IMR-90 (cell line): Measurements from ENCODE around the gene METTL21C. TPM values are rescaled to one million over a fixed set of nuclear protein-coding genes. Genes with fewer than 3 reads are reported as not detected.

Experiments
- ATAC-seq: fragments of 200-7000 bp; cut with Tn5 transposase; 2 replicates; pipeline ENCODE4 v1.9.1; 2020; ENCODE audit warnings: low read depth, mild to moderate bottlenecking, moderate library complexity
- BruUV-seq: library from RNA; stranded (reverse); fragments of 400-500 nt; replicated peaks from 2 replicates; lab custom pipeline; 2021; lab: Mats Ljungman, UMichigan
- CTCF ChIA-PET: fragments of 300-600 bp; formaldehyde crosslinking; extraction: SDS; loops from one replicate; lab custom pipeline; 2021; ENCODE audit warnings: antibody characterized with exemption; lab: Yijun Ruan, JAX
- POLR2A ChIA-PET: fragments of 300-600 bp; sonication (Branson Sonifier 250); formaldehyde crosslinking; loops from one replicate; lab custom pipeline; 2022; ENCODE audit warnings: antibody characterized with exemption; ENCODE audit not compliant: unreplicated experiment; lab: Charles Lee
- DNase-seq: peaks from one replicate; pipeline ENCODE4 v3.0.0; 2013
- H2AFZ ChIP-seq: replicated peaks from 2 replicates; pipeline ENCODE3; 2013; ENCODE audit warnings: low read length, mild to moderate bottlenecking; ENCODE audit not compliant: poor library complexity
- H2AK5ac ChIP-seq: 2 replicates; pipeline ENCODE4 v1.6.1; 2013; ENCODE audit warnings: low read depth, low read length, inconsistent platforms
- H2AK9ac ChIP-seq: replicated peaks from 2 replicates; pipeline ENCODE3; 2013; ENCODE audit warnings: mild to moderate bottlenecking, low read depth, low read length, moderate library complexity; ENCODE audit not compliant: poor library complexity
- H2BK120ac ChIP-seq: 2 replicates; pipeline ENCODE4 v1.6.1; 2013; ENCODE audit warnings: low read depth, low read length, inconsistent platforms
- H2BK15ac ChIP-seq: 3 replicates; pipeline ENCODE4 v1.6.1; 2013; ENCODE audit warnings: low read depth, low read length, inconsistent platforms
- H2BK20ac ChIP-seq: 2 replicates; pipeline ENCODE4 v1.6.1; 2013; ENCODE audit warnings: low read depth, mild to moderate bottlenecking, inconsistent platforms, low read length, moderate library complexity
- H2BK5ac ChIP-seq: 2 replicates; pipeline ENCODE4 v1.6.1; 2013; ENCODE audit warnings: mild to moderate bottlenecking, low read depth, low read length, inconsistent platforms; ENCODE audit not compliant: poor library complexity, severe bottlenecking
- H3K14ac ChIP-seq: replicated peaks from 2 replicates; pipeline ENCODE4 v1.6.1; 2013; ENCODE audit warnings: low read depth, low read length, inconsistent platforms
- H3K18ac ChIP-seq: 2 replicates; pipeline ENCODE4 v1.6.1; 2013; ENCODE audit warnings: low read depth, low read length, control low read depth
- H3K23ac ChIP-seq: 2 replicates; pipeline ENCODE4 v1.6.1; 2013; ENCODE audit warnings: low read depth, low read length, inconsistent platforms
- H3K27ac ChIP-seq: 2 replicates; pipeline ENCODE4 v1.5.1; 2013; ENCODE audit warnings: mild to moderate bottlenecking, control low read depth, low read length; ENCODE audit not compliant: insufficient read depth
- H3K27me3 ChIP-seq: 2 replicates; pipeline ENCODE4 v1.6.1; 2013; ENCODE audit warnings: low read length; ENCODE audit not compliant: control insufficient read depth, insufficient read depth
- H3K36me3 ChIP-seq: 2 replicates; pipeline ENCODE4 v1.6.1; 2013; ENCODE audit warnings: low read length, mixed read lengths; ENCODE audit not compliant: control insufficient read depth, insufficient read depth
- H3K4ac ChIP-seq: 2 replicates; pipeline ENCODE4 v1.6.1; 2013; ENCODE audit warnings: low read depth, low read length, inconsistent platforms
- H3K4me1 ChIP-seq: 2 replicates; pipeline ENCODE4 v1.6.1; 2013; ENCODE audit warnings: low read length, mixed read lengths; ENCODE audit not compliant: control insufficient read depth, insufficient read depth
- H3K4me2 ChIP-seq: 2 replicates; pipeline ENCODE4 v1.6.1; 2013; ENCODE audit warnings: low read depth, mild to moderate bottlenecking, control low read depth, low read length, moderate library complexity
- H3K4me3 ChIP-seq: 2 replicates; pipeline ENCODE4 v1.5.1; 2013; ENCODE audit warnings: low read depth, mild to moderate bottlenecking, control low read depth, low read length, moderate library complexity; ENCODE audit not compliant: insufficient read depth
- H3K56ac ChIP-seq: 2 replicates; pipeline ENCODE4 v1.6.1; 2013; ENCODE audit warnings: low read length, inconsistent platforms; ENCODE audit not compliant: insufficient read depth; ENCODE audit errors: extremely low read depth
- H3K79me1 ChIP-seq, 2 experiments: 2 replicates each; pipeline ENCODE4 v1.6.1; 2013; ENCODE audit warnings: low read length in 2 of 2, inconsistent platforms in 1 of 2, low read depth in 1 of 2
- H3K9ac ChIP-seq: 2 replicates; pipeline ENCODE4 v1.6.1; 2013; ENCODE audit warnings: low read depth, low read length, control low read depth
- H3K9me1 ChIP-seq: 2 replicates; pipeline ENCODE4 v1.6.1; 2013; ENCODE audit warnings: low read length, inconsistent platforms; ENCODE audit not compliant: insufficient read depth
- H3K9me3 ChIP-seq: 2 replicates; pipeline ENCODE4 v1.6.1; 2013; ENCODE audit warnings: low read length; ENCODE audit not compliant: control insufficient read depth, insufficient read depth
- H4K20me1 ChIP-seq: 2 replicates; pipeline ENCODE4 v1.6.1; 2013; ENCODE audit warnings: low read length, inconsistent platforms; ENCODE audit not compliant: insufficient read depth
- H4K5ac ChIP-seq: 2 replicates; pipeline ENCODE4 v1.6.1; 2013; ENCODE audit warnings: mild to moderate bottlenecking, low read depth, low read length, control low read depth
- H4K8ac ChIP-seq, 2 experiments: 2 replicates each; pipeline ENCODE4 v1.6.1; 2013; ENCODE audit warnings: low read depth in 2 of 2, low read length in 2 of 2, control low read depth in 1 of 2, inconsistent platforms in 1 of 2
- H4K91ac ChIP-seq: 2 replicates; pipeline ENCODE4 v1.6.1; 2013; ENCODE audit warnings: low read depth, low read length, inconsistent platforms; ENCODE audit not compliant: insufficient read depth
- BHLHE40 ChIP-seq: fragments of 150-350 bp; IDR thresholded peaks from 2 replicates; pipeline ENCODE4 v1.6.1; 2016; ENCODE audit warnings: mild to moderate bottlenecking, low read depth, low read length
- CEBPB ChIP-seq: IDR thresholded peaks from 2 replicates; pipeline ENCODE4 v1.6.1; 2012; ENCODE audit warnings: low read depth, low read length, improper control_type of control experiment
- CHD1 ChIP-seq: IDR thresholded peaks from 2 replicates; pipeline ENCODE4 v1.6.1; 2012; ENCODE audit warnings: low read depth, low read length, improper control_type of control experiment
- FOS ChIP-seq: fragments of 150-350 bp; IDR thresholded peaks from 2 replicates; pipeline ENCODE4 v1.6.1; 2016; ENCODE audit warnings: low read depth, low read length
- MAFK ChIP-seq: IDR thresholded peaks from 2 replicates; pipeline ENCODE4 v1.6.1; 2012; ENCODE audit warnings: low read depth, low read length, improper control_type of control experiment
- MAZ ChIP-seq: IDR thresholded peaks from 2 replicates; pipeline ENCODE4 v1.6.1; 2012; ENCODE audit warnings: low read depth, mild to moderate bottlenecking, low read length, improper control_type of control experiment, moderate library complexity, borderline replicate concordance
- MXI1 ChIP-seq: IDR thresholded peaks from 2 replicates; pipeline ENCODE4 v1.6.1; 2012; ENCODE audit warnings: low read depth, mild to moderate bottlenecking, low read length, moderate library complexity, borderline replicate concordance
- NFE2L2 ChIP-seq: fragments of 150-350 bp; IDR thresholded peaks from 2 replicates; pipeline ENCODE4 v1.6.1; 2016; ENCODE audit warnings: low read depth, mild to moderate bottlenecking, low read length
- POLR2A ChIP-seq: IDR thresholded peaks from 2 replicates; pipeline ENCODE4 v1.6.1; 2012; ENCODE audit warnings: mild to moderate bottlenecking, low read depth, low read length
- RCOR1 ChIP-seq: IDR thresholded peaks from 2 replicates; pipeline ENCODE4 v1.6.1; 2012; ENCODE audit warnings: mild to moderate bottlenecking, low read length, improper control_type of control experiment; ENCODE audit not compliant: insufficient replicate concordance
- dilution Hi-C: fragments of 300-500 bp; cut with HindIII; formaldehyde crosslinking; loops from one replicate; pipeline ENCODE4 v1.14.3; 2018; ENCODE audit warnings: low sequenced_read_pairs; ENCODE audit not compliant: unreplicated experiment
- in situ Hi-C: fragments of 300-500 bp; cut with MboI; formaldehyde crosslinking; loops from 3 replicates; pipeline ENCODE4 v1.14.3; 2019; ENCODE audit warnings: low sequenced_read_pairs, inconsistent platforms, mixed read lengths
- intact Hi-C: fragments of 100-400 bp; cut with micrococcal nuclease; formaldehyde crosslinking; loops from 2 replicates; pipeline ENCODE4 v1.10.0; 2022
- polyA plus RNA-seq, 3 experiments: library from polyadenylated mRNA; depleted of rRNA; stranded (reverse); fragments of >200 nt; gene quantifications; 2 replicates each; pipeline ENCODE4 v1.2.3, GENCODE V29; 2012; ENCODE audit warnings: low replicate concordance in 1 of 3
- total RNA-seq: library from RNA; depleted of rRNA; stranded (reverse); fragments of >200 nt; gene quantifications from 2 replicates; pipeline ENCODE4 v1.2.3, GENCODE V29; 2012
- TF ChIP-seq, protein P1 (sequence below): fragments of 150-350 bp; IDR thresholded peaks from 2 replicates; pipeline ENCODE4 v1.6.1; 2017; ENCODE audit warnings: mild to moderate bottlenecking, antibody characterized with exemption, low read length, low read depth
- TF ChIP-seq, protein P2 (sequence below): fragments of 150-350 bp; IDR thresholded peaks from 2 replicates; pipeline ENCODE4 v1.6.1; 2016; ENCODE audit warnings: low read depth, mild to moderate bottlenecking, low read length, moderate library complexity, borderline replicate concordance

The METTL21C gene
- total and polyA plus RNA-seq, 2 of the 4 experiments (the other 2 are of a cell fraction) = not detected

DNA sequence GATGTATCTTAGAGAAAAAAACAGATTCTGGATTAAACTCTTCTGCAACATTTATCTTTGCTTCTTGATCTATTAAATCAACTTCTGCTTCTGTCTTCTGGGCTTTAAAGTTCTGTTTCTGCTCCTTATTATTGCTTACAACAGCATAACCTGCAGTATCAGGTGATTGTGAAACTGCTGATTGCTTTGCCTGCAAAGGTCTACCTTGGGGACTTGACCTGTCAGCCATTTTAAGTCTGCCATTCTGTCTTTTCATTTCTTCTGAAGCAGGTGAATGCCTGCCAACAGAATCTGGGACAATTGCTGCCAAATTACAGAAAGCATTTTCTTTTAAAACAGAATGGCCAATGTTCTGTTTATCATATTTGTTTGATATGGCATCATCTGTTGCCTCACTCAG, 47.7 kb upstream of the METTL21C start:
- Histone ChIP-seq H2AK9ac (no peak overlapping the region), H3K23ac (no peak overlapping the region), H3K4ac (no peak overlapping the region), H2AK5ac (no peak overlapping the region), H2AFZ (no peak overlapping the region), H3K56ac (no peak overlapping the region), H3K4me2 (no peak overlapping the region), H4K91ac (no peak overlapping the region), H4K20me1 (no peaks in the 10 kb centered on the region), H3K9me1 (no peaks in the 10 kb centered on the region), H3K27ac (no peak overlapping the region), H2BK15ac (no peak overlapping the region), H3K9me3 (0 out of 2 replicates have a peak, but pooled peaks cover 2% of the 10 kb centered on the region), H3K27me3 (peaks cover 1% of the 10 kb centered on the region; the same call in 1 of the 2 replicates), H3K9ac (no peak overlapping the region), H3K18ac (no peak overlapping the region), H3K79me1 (no peaks in the 10 kb centered on the region), H4K5ac (no peak overlapping the region), H4K8ac (no peak overlapping the region), H3K36me3 (no peaks in the 10 kb centered on the region), H3K4me3 (no peak overlapping the region), H3K4me1 (no peaks in the 10 kb centered on the region), H3K14ac (no peak overlapping the region), H2BK5ac (no peak overlapping the region), H2BK120ac (no peak overlapping the region), H2BK20ac (no peak overlapping the region)
- ATAC-seq = no peak
- no peak for DNase-seq
- CTCF ChIA-PET = no interaction called here
- TF ChIP-seq BHLHE40 = no peak
- TF ChIP-seq, protein P1, sequence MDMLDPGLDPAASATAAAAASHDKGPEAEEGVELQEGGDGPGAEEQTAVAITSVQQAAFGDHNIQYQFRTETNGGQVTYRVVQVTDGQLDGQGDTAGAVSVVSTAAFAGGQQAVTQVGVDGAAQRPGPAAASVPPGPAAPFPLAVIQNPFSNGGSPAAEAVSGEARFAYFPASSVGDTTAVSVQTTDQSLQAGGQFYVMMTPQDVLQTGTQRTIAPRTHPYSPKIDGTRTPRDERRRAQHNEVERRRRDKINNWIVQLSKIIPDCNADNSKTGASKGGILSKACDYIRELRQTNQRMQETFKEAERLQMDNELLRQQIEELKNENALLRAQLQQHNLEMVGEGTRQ = no peak
- no peak for TF ChIP-seq MXI1
- TF ChIP-seq, protein P2, sequence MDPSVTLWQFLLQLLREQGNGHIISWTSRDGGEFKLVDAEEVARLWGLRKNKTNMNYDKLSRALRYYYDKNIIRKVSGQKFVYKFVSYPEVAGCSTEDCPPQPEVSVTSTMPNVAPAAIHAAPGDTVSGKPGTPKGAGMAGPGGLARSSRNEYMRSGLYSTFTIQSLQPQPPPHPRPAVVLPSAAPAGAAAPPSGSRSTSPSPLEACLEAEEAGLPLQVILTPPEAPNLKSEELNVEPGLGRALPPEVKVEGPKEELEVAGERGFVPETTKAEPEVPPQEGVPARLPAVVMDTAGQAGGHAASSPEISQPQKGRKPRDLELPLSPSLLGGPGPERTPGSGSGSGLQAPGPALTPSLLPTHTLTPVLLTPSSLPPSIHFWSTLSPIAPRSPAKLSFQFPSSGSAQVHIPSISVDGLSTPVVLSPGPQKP = no peak
- TF ChIP-seq POLR2A = no peak
- no peak for TF ChIP-seq FOS
- TF ChIP-seq MAFK = no peak
- no peak for TF ChIP-seq MAZ
- no peak for TF ChIP-seq CHD1
- no peak for TF ChIP-seq NFE2L2
- no peak for TF ChIP-seq CEBPB
- no peak for TF ChIP-seq RCOR1
- POLR2A ChIA-PET = no interaction called here
- intact Hi-C loops (no loop called here), in situ Hi-C loops (no loop called here), dilution Hi-C loops (no loop called here)
- no TSS peak for BruUV-seq
